Posterior vena cava (tissue), 2 donors: Measurements from ENCODE around the gene PDZD2. TPM values are rescaled to one million over a fixed set of nuclear protein-coding genes. Genes with fewer than 3 reads are reported as not detected.
A peak's percentile ranks its signal among the peaks of the same experiment; 100 is the strongest.

Source experiments
- DNase-seq: peaks from one replicate; pipeline ENCODE4 v3.0.0-alpha.2; 2020; ENCODE audit warnings: low spot score
- intact Hi-C, 2 donors: fragments of 100-400 bp; cut with DNase I; formaldehyde crosslinking; loops; one replicate each; pipeline versions ENCODE4 v1.14.1 to v1.14.2; 2022 to 2023
- total RNA-seq, 2 donors: library from RNA; stranded (reverse); fragmentation: NEBNext Ultra II Directional; extraction: Animal tissue kit (Norgen Biotek cat#: 25700); gene quantifications; one replicate each; pipeline ENCODE4 v1.2.1, GENCODE V29; 2021
- donor health status: DM: yes; HTN: yes; CAD: no.
- donor health status: DM: yes; HTN: yes; CAD: no.

Gene PDZD2
- total RNA-seq, 2 donors from 2014 or later, result 4.1 to 4.9 TPM

- DNase-seq, result no peak
- intact Hi-C loops, result no loop called here
These were observed 147.2 kb downstream of the PDZD2 start for GRCh38 chr5:31786090-31786631.

GRCh38 chr5:31794009-31794408, 155.1 kb downstream of the PDZD2 start:
- intact Hi-C loops, result no loop called here
- DNase-seq, result no peak

DNA sequence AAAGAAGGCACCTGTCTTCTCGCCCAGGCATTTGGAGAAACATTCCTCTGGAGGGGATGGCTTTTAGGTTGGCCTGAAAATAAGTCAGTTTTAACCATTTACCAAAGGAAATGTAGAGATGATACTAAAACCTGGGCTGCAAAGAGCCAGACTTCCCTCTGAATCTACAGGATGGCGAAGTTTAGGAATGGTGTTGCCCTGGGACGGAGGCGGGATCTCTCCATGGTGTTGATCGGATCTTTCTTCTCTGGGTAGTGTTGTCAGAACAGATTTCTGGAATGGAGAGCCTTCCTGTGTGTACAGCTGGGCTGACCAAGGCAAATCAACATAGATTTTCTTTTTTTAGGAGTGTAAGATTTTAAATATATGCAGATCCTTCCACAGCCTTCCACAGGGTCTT, 159.2 kb downstream of the PDZD2 start:
- intact Hi-C loops, result no loop called here
- no peak for DNase-seq

DNA sequence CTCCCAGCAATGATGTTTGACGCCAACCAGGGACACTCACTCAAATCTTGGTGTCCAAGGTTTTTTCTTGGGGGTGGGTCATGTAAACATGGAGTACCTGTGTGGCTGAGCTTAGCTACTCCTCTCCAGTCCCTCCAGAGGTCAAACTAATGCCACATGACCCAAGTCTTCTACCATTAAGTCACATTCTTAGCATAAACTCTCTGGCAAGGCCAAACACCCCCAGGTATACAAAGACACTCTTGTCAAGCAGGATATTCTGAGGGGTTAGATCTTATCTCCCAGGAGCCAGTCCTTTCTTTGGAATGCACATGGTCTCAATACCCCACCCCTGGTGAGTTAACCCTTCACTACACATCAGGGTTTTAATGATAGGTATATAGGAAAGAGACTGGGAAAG, 161.4 kb downstream of the PDZD2 start:
- DNase-seq, result no peak
- intact Hi-C loops, result loop anchor here in 1 of 2 donors (5.0 kb wide), 1 partner anchor 223 kb away; no protein-coding TSS in a partner anchor

DNA sequence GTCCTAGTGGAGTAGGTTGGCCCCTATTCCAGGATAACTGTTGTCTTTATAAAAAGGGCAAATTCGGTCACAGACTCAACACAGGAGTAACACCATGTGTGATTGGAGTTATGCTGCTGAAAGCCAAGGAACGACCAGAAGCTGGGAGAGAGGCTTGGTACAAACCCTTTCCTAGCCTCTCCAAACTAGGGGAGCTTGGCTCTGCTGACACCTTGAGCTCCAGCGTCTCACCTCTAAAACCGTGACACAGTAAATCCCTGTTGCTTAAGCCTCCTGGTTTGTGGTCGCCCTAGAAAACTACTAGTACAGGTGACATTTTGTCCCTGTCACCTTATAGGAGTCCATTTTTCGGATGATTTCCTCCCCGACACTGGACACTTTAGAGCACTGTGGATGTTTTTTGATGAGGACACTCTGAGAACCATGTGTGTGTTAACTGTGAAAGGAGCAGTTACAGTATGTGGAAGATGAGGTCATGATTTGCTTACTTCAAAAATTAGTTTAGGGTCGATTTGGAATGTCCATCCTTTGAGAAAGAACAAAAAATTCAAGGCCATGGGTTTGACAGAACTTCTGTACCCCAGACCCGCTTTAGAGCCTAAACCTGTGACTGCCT, 167.0 kb downstream of the PDZD2 start:
- intact Hi-C loops, result loop anchor here in 1 of 2 donors (5.0 kb wide), 1 partner anchor 224 kb away; no protein-coding TSS in a partner anchor

DNA sequence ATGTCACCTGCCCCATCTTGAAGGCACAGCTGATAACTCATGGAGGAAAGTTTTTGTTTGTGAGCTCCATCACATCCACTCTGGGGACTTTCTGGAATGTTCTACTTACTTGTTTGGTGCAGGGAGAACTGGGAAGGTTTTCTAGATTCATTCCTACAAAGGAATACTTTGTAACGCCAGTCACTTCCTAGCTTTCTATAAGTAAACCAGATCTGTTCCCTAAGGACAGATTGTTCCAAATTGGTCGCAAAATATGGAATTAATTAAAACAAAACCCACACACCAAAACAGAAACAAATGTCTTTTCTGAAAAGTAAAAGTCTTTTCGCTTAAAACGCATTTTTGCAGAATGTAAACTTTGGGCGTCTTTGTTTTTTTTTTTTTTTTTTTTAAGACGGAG, 167.6 kb downstream of the PDZD2 start:
- intact Hi-C loops, result loop anchor here in 1 of 2 donors (5.0 kb wide), 1 partner anchor 224 kb away; no protein-coding TSS in a partner anchor
- DNase-seq, result no peak

More for the DNA sequence above, 167.0 kb downstream of the PDZD2 start:
- DNase-seq, result no peak

DNA sequence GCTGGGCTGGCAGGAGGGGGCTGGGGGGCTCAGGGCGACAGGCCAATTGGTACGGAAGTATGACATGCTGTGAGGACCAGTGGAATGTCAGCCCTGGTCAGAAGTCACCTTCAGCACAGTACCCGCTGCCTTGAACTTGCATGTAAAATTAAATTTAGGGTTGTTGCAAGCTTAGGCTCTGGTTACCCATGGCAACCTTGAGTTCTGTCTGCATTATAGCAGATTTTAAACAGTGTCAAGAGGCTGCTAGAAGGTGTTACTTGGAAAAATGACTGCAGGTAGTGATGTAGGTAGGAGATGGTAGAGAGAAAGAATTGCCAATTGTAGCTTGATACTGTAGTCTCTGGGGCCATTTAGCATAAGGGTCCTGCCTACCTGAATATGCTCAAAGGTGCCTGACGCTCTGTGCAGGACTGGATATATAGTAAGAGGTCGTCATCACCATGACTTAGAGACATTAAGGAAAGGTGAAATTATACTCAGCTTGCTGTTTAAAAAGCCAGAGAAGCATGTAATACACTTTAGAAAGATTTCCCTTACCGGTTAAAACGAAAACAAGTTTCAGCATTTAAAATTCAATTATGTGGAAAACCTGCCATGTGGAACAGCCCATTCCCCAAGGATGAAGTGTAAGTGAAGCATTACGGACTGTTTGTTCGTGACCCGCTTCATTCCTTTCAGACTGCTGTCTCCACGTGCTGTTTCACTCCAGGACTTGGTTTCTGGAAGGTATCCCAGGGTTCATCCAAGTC, 169.0 kb downstream of the PDZD2 start:
- no peak for DNase-seq
- intact Hi-C loops, result loop anchor here in 1 of 2 donors (5.0 kb wide), 1 partner anchor 226 kb away; no protein-coding TSS in a partner anchor

GRCh38 chr5:31809050-31809870, 170.3 kb downstream of the PDZD2 start:
- intact Hi-C loops, result loop anchor here in 1 of 2 donors (5.0 kb wide), 1 partner anchor 227 kb away; no protein-coding TSS in a partner anchor
- DNase-seq, result peak; percentile 87

- intact Hi-C loops, result no loop called here
- DNase-seq, result no peak
These were observed 172.3 kb downstream of the PDZD2 start for GRCh38 chr5:31811210-31811609.

DNA sequence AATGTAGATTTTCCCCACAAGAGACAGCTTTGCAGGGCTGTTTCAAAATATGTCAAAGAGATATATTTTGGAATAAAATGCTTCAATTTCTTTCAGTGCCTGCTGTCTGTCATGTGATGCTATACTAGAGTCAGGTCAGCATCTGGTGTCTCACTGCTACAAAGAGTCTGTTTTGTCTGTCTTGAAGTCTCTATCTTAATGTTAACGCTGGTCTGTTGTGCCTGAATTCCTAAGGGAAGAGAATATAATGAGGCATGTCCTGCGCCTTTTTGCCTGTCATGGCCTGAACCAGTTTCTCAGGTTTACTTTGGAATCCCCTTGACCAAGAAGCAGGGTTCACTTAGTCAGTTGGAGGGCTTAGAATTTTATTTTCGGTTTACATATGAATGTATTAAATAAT, 176.4 kb downstream of the PDZD2 start:
- intact Hi-C loops, result no loop called here
- no peak for DNase-seq

GRCh38 chr5:31819926-31820516, 181.1 kb downstream of the PDZD2 start:
- DNase-seq, result no peak
- intact Hi-C loops, result no loop called here

GRCh38 chr5:31823472-31823871, 184.5 kb downstream of the PDZD2 start:
- DNase-seq, result no peak
- intact Hi-C loops, result no loop called here

DNA sequence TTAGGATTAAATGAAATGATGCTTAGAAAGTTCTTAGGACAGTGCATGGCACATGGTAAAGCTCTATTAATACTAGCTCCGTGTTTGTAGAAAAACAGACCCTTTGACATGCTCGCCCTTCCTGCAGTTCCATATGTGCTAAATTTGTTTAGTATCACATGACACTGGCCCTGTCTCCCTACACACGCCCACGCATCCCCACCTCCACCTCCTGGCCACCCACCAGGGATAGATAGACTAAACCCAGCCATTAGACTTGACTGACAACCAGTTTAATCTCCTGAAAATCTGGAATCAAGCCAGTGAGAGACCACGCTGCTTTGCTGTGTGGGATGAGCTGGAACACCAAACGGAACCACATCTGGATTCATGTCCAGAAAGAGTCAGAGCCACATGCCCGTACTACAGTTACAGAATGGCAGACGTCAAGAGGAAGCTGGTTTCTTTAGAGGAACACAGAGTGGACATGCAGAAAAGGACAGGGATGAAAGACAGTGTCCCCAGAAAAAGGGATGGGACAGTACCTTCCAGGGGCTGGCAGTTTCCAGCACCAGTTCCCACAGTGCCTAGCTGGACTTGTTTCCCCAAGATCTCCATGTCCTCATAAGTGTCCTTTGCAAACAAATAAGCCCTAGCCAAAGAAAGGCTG, 186.1 kb downstream of the PDZD2 start:
- DNase-seq, result no peak
- intact Hi-C loops, result loop anchor here in 1 of 2 donors (5.0 kb wide), 1 partner anchor 247 kb away; no protein-coding TSS in a partner anchor

DNA sequence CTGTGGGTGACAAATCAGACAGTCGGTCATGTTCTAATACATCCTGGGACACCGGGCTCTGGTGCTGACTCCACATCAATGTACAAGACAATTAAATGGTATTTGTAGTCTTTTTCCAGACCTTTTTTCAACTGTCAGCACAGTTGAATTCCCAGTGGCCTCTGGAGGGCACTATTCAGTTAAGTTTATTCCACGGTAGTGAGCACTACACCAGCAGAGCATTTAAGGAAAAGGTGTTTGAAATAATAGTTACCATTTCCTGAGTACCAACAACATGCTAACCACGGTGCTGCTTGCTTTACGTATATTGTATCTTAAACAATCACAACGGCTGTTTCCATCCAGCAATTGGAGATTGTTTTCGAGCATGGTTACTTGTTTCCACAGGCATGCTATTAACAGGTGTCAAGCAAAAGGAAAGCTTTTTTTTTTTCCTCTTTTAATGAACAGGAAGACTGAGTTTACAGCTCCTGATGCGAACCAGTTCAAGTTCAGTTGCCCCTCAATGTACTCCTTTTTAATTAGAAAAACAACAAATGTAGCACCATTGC, 186.7 kb downstream of the PDZD2 start:
- no peak for DNase-seq
- intact Hi-C loops, result loop anchor here in 1 of 2 donors (5.0 kb wide), 1 partner anchor 247 kb away; no protein-coding TSS in a partner anchor

DNA sequence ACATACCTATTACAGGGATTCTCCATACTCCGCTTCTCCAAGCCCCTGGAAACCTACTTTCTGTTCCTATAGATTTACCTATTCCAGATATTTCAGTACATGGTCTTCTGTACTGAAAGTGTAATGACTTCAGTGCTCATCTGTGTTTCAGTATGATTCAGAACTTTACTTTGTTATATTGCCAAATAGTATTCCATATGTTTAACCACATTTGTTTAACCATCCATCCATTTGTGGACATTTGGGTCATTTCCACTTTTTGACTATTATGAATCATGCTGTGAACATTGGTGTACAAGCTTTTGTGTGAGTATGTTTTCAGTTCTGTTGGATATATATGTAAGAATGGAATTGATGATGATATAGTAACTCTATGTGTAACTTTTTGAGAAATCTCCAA, 188.9 kb downstream of the PDZD2 start:
- DNase-seq, result no peak

DNA sequence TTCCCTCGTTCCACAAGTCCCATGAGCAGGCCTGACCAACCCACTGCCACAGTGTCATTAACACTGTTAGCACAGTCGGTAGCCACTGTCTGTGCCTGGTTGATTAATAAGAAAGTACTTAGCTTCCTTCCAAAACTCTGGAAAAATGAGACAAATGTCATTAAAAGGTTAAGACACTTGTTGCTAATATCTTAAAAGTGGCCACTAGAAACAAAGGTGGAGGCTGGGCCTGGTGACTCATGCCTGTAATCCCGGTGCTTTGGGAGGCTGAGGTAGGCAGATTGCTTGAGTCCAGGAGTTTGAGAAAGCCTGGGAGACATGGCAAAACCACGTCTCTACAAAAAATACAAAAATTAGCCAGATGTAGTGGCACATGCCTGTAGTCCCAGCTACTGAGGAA, 194.0 kb downstream of the PDZD2 start:
- DNase-seq, result no peak
- intact Hi-C loops, result no loop called here

More for the DNA sequence above, 188.9 kb downstream of the PDZD2 start:
- intact Hi-C loops, result loop anchor here in 1 of 2 donors (5.0 kb wide), 1 partner anchor 244 kb away; no protein-coding TSS in a partner anchor

GRCh38 chr5:31833710-31834109, 194.8 kb downstream of the PDZD2 start:
- intact Hi-C loops, result no loop called here
- DNase-seq, result no peak
